CD8-positive, alpha-beta memory T cell (primary cell): ENCODE data around the gene PPP6R1. TPM values are rescaled to one million over a fixed set of nuclear protein-coding genes. Genes with fewer than 3 reads are reported as not detected.

Source experiments
- CTCF ChIA-PET: fragments of 350-600 bp; sonication (Branson Sonifier 250); formaldehyde crosslinking; loops from one replicate; lab custom pipeline; 2021; ENCODE audit warnings: antibody characterized with exemption; lab: Charles Lee
- POLR2A ChIA-PET: fragments of 350-600 bp; sonication (Branson Sonifier 250); formaldehyde crosslinking; loops from one replicate; lab custom pipeline; 2021; ENCODE audit warnings: antibody characterized with exemption; lab: Charles Lee
- DNase-seq, 5 donors: peaks; one replicate each; pipeline versions ENCODE4 v3.0.0 to v3.0.0-alpha.2; 2020 to 2022; ENCODE audit warnings: mixed read lengths in 1 of 5
- H3K27ac ChIP-seq: one replicate; pipeline ENCODE4 v1.7.0; 2013; ENCODE audit warnings: low read depth, mild to moderate bottlenecking, low read length, moderate library complexity
- H3K27me3 ChIP-seq: 2 replicates; pipeline ENCODE4 v1.7.0; 2013; ENCODE audit warnings: low read length, mild to moderate bottlenecking; ENCODE audit not compliant: insufficient read depth, poor library complexity, severe bottlenecking
- H3K36me3 ChIP-seq: 2 replicates; pipeline ENCODE4 v1.7.0; 2013; ENCODE audit warnings: mild to moderate bottlenecking, low read length, moderate library complexity; ENCODE audit not compliant: insufficient read depth
- H3K4me1 ChIP-seq: 2 replicates; pipeline ENCODE4 v1.7.0; 2013; ENCODE audit warnings: mild to moderate bottlenecking, low read length, moderate library complexity; ENCODE audit not compliant: insufficient read depth
- H3K4me3 ChIP-seq: 2 replicates; pipeline ENCODE4 v1.7.0; 2013; ENCODE audit warnings: mild to moderate bottlenecking, low read length
- H3K9me3 ChIP-seq: 2 replicates; pipeline ENCODE4 v1.7.0; 2013; ENCODE audit warnings: mild to moderate bottlenecking, low read length
- H3K27ac Mint-ChIP-seq, 8 donors: one replicate each; pipeline ENCODE4 v1.8.0; 2020 to 2021; ENCODE audit warnings: mixed read lengths in 8 of 8, mild to moderate bottlenecking in 6 of 8, inconsistent platforms in 3 of 8, moderate library complexity in 3 of 8
- H3K27me3 Mint-ChIP-seq, 2 donors: one replicate each; pipeline ENCODE4 v1.8.0; 2020 to 2021; ENCODE audit warnings: mixed read lengths in 2 of 2, mild to moderate bottlenecking in 1 of 2, moderate library complexity in 1 of 2
- H3K36me3 Mint-ChIP-seq, 3 donors: one replicate each; pipeline ENCODE4 v1.8.0; 2020 to 2021; ENCODE audit warnings: mixed read lengths in 3 of 3, inconsistent platforms in 1 of 3, mild to moderate bottlenecking in 1 of 3
- H3K4me1 Mint-ChIP-seq, 3 donors: one replicate each; pipeline ENCODE4 v1.8.0; 2020 to 2021; ENCODE audit warnings: mixed read lengths in 3 of 3, inconsistent platforms in 1 of 3, mild to moderate bottlenecking in 1 of 3
- H3K4me3 Mint-ChIP-seq, 7 donors: one replicate each; pipeline ENCODE4 v1.8.0; 2020 to 2021; ENCODE audit warnings: mixed read lengths in 7 of 7, mild to moderate bottlenecking in 6 of 7, moderate library complexity in 4 of 7, inconsistent platforms in 2 of 7
- H3K9me3 Mint-ChIP-seq, 5 donors: one replicate each; pipeline ENCODE4 v1.8.0; 2020 to 2022; ENCODE audit warnings: mixed read lengths in 5 of 5, mild to moderate bottlenecking in 3 of 5, moderate library complexity in 2 of 5, inconsistent platforms in 1 of 5
- polyA plus RNA-seq: library from polyadenylated mRNA; unstranded; fragments of 300-500 nt; fragmentation: Illumina TruSeq; gene quantifications from one replicate; pipeline ENCODE4 v1.2.3, GENCODE V29; 2021
- total RNA-seq, 2 experiments: library from RNA; stranded (reverse); gene quantifications; one replicate each; pipeline ENCODE4 v1.2.3, GENCODE V29; 2021

Gene PPP6R1
- total and polyA plus RNA-seq, 3 experiments from 2014 or later = 143 to 225 (median 216) TPM

DNA sequence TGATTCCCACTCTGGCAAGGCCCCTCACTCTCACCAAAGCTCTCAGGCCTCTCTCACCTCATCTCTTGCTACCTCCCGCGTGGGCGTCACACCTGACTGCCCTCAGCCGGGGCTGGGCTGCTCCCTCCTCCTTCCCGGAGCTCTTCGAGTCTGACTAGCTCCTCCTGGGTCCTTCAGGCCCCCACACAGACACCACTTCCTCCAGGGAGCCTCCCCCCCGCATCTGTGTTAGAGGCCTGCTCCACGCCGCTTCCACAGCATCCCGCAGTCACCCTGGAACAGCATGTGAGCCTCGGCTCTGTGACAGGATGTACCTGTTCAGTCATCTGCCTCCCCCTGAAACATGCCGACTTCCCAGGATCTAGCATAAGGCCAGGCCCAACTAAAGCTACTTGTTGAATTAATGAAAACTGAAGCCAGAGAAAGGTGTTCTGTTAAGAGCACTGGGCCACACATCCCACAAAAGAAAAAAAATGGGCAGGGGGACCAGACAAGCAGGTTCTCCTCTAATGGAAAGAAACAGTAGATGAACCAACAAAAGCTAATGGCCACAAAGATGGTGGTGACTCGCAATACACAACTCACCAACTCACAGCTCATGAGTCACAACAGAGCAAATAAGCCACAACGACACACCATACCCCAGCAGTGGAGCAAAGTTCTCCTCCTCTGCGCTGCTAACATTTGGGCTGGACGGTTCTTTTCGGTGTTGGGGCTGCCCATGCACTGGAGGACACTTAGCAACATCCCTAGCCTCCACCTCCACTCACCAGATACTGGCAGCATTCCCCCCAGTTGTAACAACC lies 3.0 kb downstream of the PPP6R1 start:
- no peaks in the 10 kb centered on the region for H3K36me3 ChIP-seq
- CTCF ChIA-PET = interaction anchor here (1.1 to 3.0 kb wide), 7 partner anchors 24 to 128 kb away, joined by 3 to 16 read pairs (median 9); partner anchors contain the start of genes HSPBP1, KMT5C and TMEM238
- Mint-ChIP-seq H3K9me3 (no peaks in the 10 kb centered on the region), H3K4me3 (peak overlapping the region; percentile 95 to 98 (median 98)), H3K27ac (peak overlapping the region; percentile 95 to 99 (median 98)), H3K4me1 (peaks cover 68 to 79% (median 71%) of the 10 kb centered on the region in 3 donors), H3K27me3 (peaks cover 0 to 3% of the 10 kb centered on the region in 2 donors), H3K36me3 (peaks cover 0 to 37% (median 6%) of the 10 kb centered on the region in 3 donors)
- H3K27ac ChIP-seq = peak overlapping the region; percentile 83
- H3K9me3 ChIP-seq = no peaks in the 10 kb centered on the region
- H3K27me3 ChIP-seq = no peaks in the 10 kb centered on the region
- POLR2A ChIA-PET = interaction anchor here (0.7 to 4.7 kb wide), 7 partner anchors 24 to 383 kb away, joined by 3 to 15 read pairs (median 6); partner anchors contain the start of genes HSPBP1, KMT5C and UBE2S
- peak; percentile 30 to 66 (median 37) for DNase-seq
- peaks cover 70% of the 10 kb centered on the region for H3K4me1 ChIP-seq
- peak overlapping the region; percentile 89 for H3K4me3 ChIP-seq

DNA sequence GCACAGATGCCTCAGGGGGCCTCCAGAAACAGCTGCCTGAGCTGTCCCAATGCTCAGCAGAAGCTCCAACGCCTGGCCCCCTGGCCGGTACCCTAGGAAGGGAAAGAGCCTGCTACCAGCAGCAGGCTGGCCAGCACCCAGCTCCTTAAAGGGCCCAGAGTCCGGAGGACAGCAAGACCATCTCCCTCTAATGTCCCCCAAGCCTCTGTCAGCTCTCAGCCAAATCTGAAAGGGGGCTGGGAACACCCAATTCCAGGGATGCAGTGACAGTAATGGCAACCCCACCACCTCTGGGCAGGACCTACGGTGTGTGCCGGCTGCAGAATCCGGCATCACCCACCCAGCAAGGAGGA lies 4.2 kb downstream of the PPP6R1 start:
- DNase-seq = no peak
- peaks cover 0 to 3% of the 10 kb centered on the region in 2 donors for H3K27me3 Mint-ChIP-seq
- ChIA-PET CTCF (interaction anchor here (1.0 to 3.0 kb wide), 9 partner anchors 25 to 249 kb away, joined by 3 to 16 read pairs (median 5); partner anchors contain the start of genes HSPBP1, KMT5C and TMEM238), POLR2A (interaction anchor here (0.8 to 4.7 kb wide), 12 partner anchors 22 to 400 kb away, joined by 3 to 21 read pairs (median 5); partner anchors contain the start of genes BRSK1, FIZ1, HSPBP1 and KMT5C)
- Histone ChIP-seq H3K4me1 (peaks cover 77% of the 10 kb centered on the region), H3K27ac (peak overlapping the region; percentile 83), H3K9me3 (no peaks in the 10 kb centered on the region), H3K4me3 (peak overlapping the region; percentile 89), H3K36me3 (no peaks in the 10 kb centered on the region), H3K27me3 (no peaks in the 10 kb centered on the region)
- H3K27ac Mint-ChIP-seq = peak overlapping the region; percentile 95 to 100 (median 98)
- peaks cover 0 to 39% (median 8%) of the 10 kb centered on the region in 3 donors for H3K36me3 Mint-ChIP-seq
- peaks cover 67 to 84% (median 71%) of the 10 kb centered on the region in 3 donors for H3K4me1 Mint-ChIP-seq
- peak overlapping the region; percentile 95 to 98 (median 98) for H3K4me3 Mint-ChIP-seq
- H3K9me3 Mint-ChIP-seq = no peaks in the 10 kb centered on the region

DNA sequence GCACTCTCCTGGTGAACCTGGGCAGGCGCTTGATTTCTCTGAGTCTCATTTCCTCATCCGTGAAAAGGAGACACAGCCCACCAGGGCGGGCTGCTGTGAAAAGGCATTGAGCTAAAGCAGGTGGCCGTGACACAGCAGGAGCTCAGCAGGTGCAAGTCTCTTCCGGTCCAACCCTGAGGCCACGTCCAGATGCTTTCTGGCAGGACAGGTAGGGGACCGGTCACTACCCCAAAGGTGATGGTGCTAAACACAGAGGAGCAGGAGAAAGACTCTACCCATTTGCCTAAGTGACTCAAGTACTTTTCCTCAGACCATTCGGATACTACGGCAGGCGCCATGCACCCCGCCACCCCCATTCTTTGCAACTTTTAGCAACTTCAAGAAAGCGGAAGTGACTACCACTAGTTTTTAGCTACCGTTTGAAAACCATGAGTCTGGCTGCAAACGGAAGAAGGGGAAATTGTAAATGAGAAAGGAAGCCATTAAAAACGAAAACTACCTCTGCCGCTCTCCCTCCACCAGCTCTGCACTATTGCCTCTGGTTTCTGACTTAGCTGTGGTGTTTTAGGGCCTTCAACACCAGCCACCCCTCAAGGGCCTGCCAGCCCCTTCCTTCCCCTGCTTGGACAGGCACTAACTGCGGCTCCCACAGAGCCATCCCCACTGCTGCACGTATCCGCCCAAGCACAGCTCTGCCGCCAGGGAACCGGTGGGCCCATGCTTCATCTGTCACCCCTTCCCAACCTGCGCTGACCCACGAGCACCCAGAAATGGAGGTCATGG lies 4.8 kb downstream of the PPP6R1 start:
- H3K4me3 ChIP-seq = peak overlapping the region; percentile 89
- Mint-ChIP-seq H3K36me3 (peaks cover 0 to 37% (median 8%) of the 10 kb centered on the region in 3 donors), H3K27me3 (peaks cover 0 to 3% of the 10 kb centered on the region in 2 donors), H3K4me1 (peaks cover 64 to 82% (median 68%) of the 10 kb centered on the region in 3 donors), H3K4me3 (peak overlapping the region; percentile 95 to 98 (median 98)), H3K27ac (peak overlapping the region; percentile 95 to 100 (median 98)), H3K9me3 (no peaks in the 10 kb centered on the region)
- H3K4me1 ChIP-seq = peaks cover 80% of the 10 kb centered on the region
- peak; percentile 53 to 88 (median 79) for DNase-seq
- H3K27ac ChIP-seq = peak overlapping the region; percentile 83
- no peaks in the 10 kb centered on the region for H3K27me3 ChIP-seq
- POLR2A ChIA-PET = interaction anchor here (0.8 to 4.7 kb wide), 14 partner anchors 23 to 400 kb away, joined by 3 to 21 read pairs (median 5); partner anchors contain the start of genes BRSK1, FIZ1, HSPBP1 and KMT5C
- H3K36me3 ChIP-seq = no peaks in the 10 kb centered on the region
- CTCF ChIA-PET = interaction anchor here (0.7 to 3.0 kb wide), 10 partner anchors 26 to 250 kb away, joined by 3 to 16 read pairs (median 4); partner anchors contain the start of genes HSPBP1, KMT5C and TMEM238
- no peaks in the 10 kb centered on the region for H3K9me3 ChIP-seq

DNA sequence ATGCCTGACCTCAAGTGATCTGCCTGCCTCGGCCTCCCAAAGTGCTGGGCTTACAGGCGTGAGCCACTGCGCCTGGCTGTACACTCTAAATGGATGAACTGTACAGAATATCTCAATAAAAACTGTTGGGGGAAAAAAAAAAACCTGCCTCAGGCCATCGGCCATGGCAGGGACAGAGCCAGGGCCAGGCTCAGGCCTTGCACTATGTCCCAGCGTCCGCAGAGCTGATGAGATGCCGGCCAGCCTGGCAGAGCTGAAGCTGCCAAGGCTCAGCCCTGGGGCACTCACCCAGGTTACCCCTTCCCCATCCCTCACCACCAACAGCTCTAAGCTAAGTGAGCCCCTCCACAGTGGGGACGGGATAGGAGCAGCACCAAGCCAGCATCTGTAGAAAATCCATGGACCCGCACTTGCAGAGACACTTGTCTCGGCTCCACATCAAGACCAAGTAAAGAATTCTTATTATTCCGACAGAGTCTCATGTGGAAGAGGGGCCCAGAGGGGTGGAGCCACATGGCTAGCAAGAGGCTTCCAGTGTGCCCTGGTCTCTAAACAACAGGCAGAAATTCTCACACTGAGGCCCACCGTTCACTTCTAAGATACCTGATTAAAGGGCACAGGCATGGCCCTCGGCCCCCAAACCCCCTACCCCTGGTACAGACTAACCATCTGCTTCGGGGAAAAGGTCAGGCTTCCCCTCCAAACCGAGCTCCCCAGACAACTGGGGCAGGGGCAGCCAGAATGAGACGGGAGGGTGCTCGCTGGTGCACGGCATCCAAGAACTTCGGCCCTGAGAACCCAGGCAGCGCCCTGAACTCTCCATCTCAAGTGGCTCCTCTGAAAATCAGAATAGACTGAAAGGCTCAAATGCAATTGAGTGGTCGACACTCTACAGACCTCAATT lies 5.8 kb downstream of the PPP6R1 start:
- Mint-ChIP-seq H3K27ac (peak overlapping the region; percentile 95 to 100 (median 98)), H3K4me1 (peaks cover 74 to 92% (median 78%) of the 10 kb centered on the region in 3 donors), H3K9me3 (no peaks in the 10 kb centered on the region), H3K4me3 (peak overlapping the region; percentile 95 to 98 (median 98)), H3K27me3 (peaks cover 0 to 3% of the 10 kb centered on the region in 2 donors), H3K36me3 (peaks cover 0 to 42% (median 8%) of the 10 kb centered on the region in 3 donors)
- ChIA-PET CTCF (interaction anchor here (0.7 to 3.0 kb wide), 7 partner anchors 12 to 214 kb away, joined by 3 to 16 read pairs (median 5); partner anchors contain the start of genes HSPBP1 and TMEM238), POLR2A (interaction anchor here (0.9 to 4.7 kb wide), 9 partner anchors 26 to 401 kb away, joined by 3 to 21 read pairs (median 5); partner anchors contain the start of genes HSPBP1, KMT5C, PPP1R12C and U2AF2)
- Histone ChIP-seq H3K27ac (peak overlapping the region; percentile 83), H3K4me3 (peak overlapping the region; percentile 89), H3K9me3 (no peaks in the 10 kb centered on the region), H3K36me3 (no peaks in the 10 kb centered on the region), H3K27me3 (no peaks in the 10 kb centered on the region), H3K4me1 (peaks cover 90% of the 10 kb centered on the region)
- no peak for DNase-seq

DNA sequence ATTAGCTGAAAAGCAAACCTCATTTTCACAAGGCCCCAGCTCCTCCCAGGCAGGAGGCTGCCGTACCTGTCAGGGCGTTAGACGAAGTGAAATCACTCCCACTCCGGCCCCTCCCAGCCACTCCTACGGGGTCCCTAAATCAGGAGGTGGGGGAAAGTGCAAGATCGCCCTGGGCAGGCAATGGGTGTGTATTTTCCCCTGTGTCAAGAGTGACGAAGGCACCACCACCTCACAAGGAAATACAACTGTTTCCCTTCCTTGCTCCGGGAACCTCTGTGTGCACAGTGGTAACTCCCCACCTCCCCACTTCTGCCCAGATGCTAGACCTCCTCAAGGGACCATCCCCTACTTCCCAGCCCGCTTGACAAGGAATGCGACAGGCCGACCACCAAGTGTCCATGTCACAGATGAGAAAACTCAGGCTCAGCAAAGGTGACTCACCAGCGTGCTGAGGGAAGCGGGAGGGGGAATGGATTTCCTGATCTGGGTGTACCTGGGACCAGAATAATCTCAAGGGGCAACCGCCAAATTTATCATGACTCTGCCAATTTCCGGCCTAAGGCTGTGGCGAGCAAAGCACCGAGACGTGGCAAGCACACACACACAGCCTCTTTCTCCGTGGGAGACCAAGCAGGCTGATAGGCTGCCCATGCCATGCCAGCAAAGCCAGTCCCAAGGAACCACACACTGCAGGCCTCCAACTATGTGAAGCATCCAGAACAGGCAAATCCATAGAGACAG lies 7.3 kb downstream of the PPP6R1 start:
- no peak overlapping the region for H3K4me3 ChIP-seq
- H3K4me1 ChIP-seq = peaks cover 93% of the 10 kb centered on the region
- peak in 3 of 5 donors; percentile 37 to 49 (median 43) for DNase-seq
- H3K36me3 ChIP-seq = peaks cover 3% of the 10 kb centered on the region
- ChIA-PET CTCF (no interaction called here), POLR2A (interaction anchor here (0.6 to 4.7 kb wide), 2 partner anchors 8 to 88 kb away, joined by 3 to 15 read pairs; partner anchors contain the start of gene KMT5C)
- peaks cover 0 to 40% (median 8%) of the 10 kb centered on the region in 3 donors for H3K36me3 Mint-ChIP-seq
- no peaks in the 10 kb centered on the region for H3K27me3 ChIP-seq
- peaks cover 64 to 91% (median 72%) of the 10 kb centered on the region in 3 donors for H3K4me1 Mint-ChIP-seq
- H3K9me3 Mint-ChIP-seq = no peaks in the 10 kb centered on the region
- H3K4me3 Mint-ChIP-seq = peak overlapping the region; percentile 66 to 98 (median 87)
- H3K9me3 ChIP-seq = no peaks in the 10 kb centered on the region
- H3K27ac ChIP-seq = peak overlapping the region; percentile 28
- peaks cover 0 to 3% of the 10 kb centered on the region in 2 donors for H3K27me3 Mint-ChIP-seq
- H3K27ac Mint-ChIP-seq = peak overlapping the region; percentile 87 to 99 (median 98)

DNA sequence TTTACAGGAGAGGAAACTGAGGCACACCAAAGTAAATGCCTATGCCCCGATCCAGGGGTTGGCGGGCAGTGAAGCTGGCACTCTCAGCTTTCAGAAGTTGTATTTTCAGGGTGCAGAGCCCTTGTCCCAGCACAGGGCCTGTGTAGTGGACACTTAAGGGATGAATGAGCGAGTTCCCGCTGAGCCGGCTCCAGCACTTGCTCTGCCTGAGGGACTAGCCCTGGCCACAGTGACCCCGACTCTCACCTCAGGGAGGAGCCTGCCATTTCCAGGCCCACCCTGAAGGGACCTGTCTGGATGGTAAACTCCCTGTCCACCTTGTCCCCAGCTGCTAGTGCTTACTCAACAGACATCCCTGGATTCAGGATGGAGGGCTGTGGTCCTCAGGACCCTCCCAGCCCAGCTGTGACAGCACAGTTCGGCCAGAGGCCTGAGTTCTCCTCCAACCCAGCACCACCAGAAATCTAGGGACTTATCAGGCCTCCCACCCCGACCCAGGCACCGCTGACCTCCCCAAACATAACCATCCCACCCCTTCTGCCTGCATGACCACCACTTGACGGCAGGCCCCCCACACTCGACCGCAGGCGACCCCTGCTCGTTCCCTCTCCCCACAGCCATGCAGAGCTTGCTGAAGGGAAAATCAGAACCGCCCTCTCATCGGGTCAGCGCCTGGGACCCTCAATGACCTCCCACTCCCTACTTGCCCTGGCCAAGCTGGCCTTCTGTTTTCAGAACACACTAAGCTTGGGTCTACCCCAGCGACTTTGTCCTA lies 8.4 kb downstream of the PPP6R1 start:
- peaks cover 82% of the 10 kb centered on the region for H3K4me1 ChIP-seq
- H3K4me3 Mint-ChIP-seq = peak overlapping the region; percentile 66 to 98 (median 87)
- H3K27ac Mint-ChIP-seq = peak overlapping the region; percentile 87 to 99 (median 98)
- H3K9me3 ChIP-seq = no peaks in the 10 kb centered on the region
- ChIA-PET CTCF (no interaction called here), POLR2A (interaction anchor here (0.6 kb wide), 1 partner anchor 9 kb away, joined by 3 read pairs; no protein-coding TSS in a partner anchor)
- H3K36me3 Mint-ChIP-seq = peaks cover 0 to 46% (median 8%) of the 10 kb centered on the region in 3 donors
- H3K27me3 ChIP-seq = no peaks in the 10 kb centered on the region
- H3K9me3 Mint-ChIP-seq = no peaks in the 10 kb centered on the region
- peaks cover 12% of the 10 kb centered on the region for H3K36me3 ChIP-seq
- H3K27me3 Mint-ChIP-seq = peaks cover 0 to 3% of the 10 kb centered on the region in 2 donors
- peak overlapping the region; percentile 28 for H3K27ac ChIP-seq
- H3K4me1 Mint-ChIP-seq = peaks cover 53 to 80% (median 61%) of the 10 kb centered on the region in 3 donors
- no peak overlapping the region for H3K4me3 ChIP-seq
- no peak for DNase-seq
